ENCODE results near the gene MACROD2.

DNA sequence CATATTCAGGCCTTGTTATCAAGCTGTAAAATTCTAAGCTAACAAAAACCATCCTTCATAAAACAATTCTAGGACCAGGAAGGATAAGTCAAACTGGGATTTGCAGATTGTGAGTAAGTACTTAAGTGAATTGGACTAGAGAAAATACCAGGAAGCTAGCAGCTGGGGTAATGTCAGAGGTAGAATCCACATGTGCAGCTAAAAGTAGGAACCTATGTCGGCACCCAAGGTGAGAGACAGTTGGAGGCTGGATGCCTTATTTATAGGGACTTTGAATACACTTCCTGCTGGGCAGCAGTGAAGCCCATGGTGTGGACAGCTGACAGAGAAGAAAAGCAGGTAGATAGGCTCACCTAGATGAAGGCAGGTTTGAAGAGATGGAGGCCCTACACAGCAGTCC lies 214.8 kb downstream of the MACROD2 start:
- TF ChIP-seq ZNF70 (CRISPR knock-in tag; IDR thresholded peaks at IDR 0.05) (no peak), TCF4 (CRISPR knock-in tag; IDR thresholded peaks at IDR 0.05; ENCODE audit: borderline replicate concordance) (no peak), TOX (CRISPR knock-in tag; IDR thresholded peaks at IDR 0.05; ENCODE audit: borderline replicate concordance) (no peak)
- TF ChIP-seq, protein P1, sequence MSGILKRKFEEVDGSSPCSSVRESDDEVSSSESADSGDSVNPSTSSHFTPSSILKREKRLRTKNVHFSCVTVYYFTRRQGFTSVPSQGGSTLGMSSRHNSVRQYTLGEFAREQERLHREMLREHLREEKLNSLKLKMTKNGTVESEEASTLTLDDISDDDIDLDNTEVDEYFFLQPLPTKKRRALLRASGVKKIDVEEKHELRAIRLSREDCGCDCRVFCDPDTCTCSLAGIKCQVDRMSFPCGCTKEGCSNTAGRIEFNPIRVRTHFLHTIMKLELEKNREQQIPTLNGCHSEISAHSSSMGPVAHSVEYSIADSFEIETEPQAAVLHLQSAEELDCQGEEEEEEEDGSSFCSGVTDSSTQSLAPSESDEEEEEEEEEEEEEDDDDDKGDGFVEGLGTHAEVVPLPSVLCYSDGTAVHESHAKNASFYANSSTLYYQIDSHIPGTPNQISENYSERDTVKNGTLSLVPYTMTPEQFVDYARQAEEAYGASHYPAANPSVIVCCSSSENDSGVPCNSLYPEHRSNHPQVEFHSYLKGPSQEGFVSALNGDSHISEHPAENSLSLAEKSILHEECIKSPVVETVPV (CRISPR knock-in tag; IDR thresholded peaks at IDR 0.05) = no peak
- TF ChIP-seq, protein P2, sequence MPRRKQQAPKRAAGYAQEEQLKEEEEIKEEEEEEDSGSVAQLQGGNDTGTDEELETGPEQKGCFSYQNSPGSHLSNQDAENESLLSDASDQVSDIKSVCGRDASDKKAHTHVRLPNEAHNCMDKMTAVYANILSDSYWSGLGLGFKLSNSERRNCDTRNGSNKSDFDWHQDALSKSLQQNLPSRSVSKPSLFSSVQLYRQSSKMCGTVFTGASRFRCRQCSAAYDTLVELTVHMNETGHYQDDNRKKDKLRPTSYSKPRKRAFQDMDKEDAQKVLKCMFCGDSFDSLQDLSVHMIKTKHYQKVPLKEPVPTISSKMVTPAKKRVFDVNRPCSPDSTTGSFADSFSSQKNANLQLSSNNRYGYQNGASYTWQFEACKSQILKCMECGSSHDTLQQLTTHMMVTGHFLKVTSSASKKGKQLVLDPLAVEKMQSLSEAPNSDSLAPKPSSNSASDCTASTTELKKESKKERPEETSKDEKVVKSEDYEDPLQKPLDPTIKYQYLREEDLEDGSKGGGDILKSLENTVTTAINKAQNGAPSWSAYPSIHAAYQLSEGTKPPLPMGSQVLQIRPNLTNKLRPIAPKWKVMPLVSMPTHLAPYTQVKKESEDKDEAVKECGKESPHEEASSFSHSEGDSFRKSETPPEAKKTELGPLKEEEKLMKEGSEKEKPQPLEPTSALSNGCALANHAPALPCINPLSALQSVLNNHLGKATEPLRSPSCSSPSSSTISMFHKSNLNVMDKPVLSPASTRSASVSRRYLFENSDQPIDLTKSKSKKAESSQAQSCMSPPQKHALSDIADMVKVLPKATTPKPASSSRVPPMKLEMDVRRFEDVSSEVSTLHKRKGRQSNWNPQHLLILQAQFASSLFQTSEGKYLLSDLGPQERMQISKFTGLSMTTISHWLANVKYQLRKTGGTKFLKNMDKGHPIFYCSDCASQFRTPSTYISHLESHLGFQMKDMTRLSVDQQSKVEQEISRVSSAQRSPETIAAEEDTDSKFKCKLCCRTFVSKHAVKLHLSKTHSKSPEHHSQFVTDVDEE (CRISPR knock-in tag; IDR thresholded peaks at IDR 0.05) = no peak
